ENCODE data around the gene RASAL2.
"Not testable (repeated sequence)": the region's sequence is repeated elsewhere in the genome, so short reads cannot be mapped to it uniquely, and the experiment has no call there.

Gene RASAL2

GRCh38 chr1:178283409-178283808, 189.5 kb downstream of the RASAL2 start:
- no peak for DNase-seq (ENCODE audit: low read depth in 2 of 2)

GRCh38 chr1:178284058-178284457, 190.2 kb downstream of the RASAL2 start:
- DNase-seq (ENCODE audit: low read depth in 2 of 2) = no peak

GRCh38 chr1:178291166-178291565, 197.3 kb downstream of the RASAL2 start:
- DNase-seq (ENCODE audit: low read depth in 2 of 2) = no peak

GRCh38 chr1:178294654-178295053, 200.8 kb downstream of the RASAL2 start:
- DNase-seq (ENCODE audit: low read depth in 2 of 2) = no peak

- no peak for DNase-seq (ENCODE audit: low read depth in 2 of 2)
These were observed 206.4 kb downstream of the RASAL2 start for GRCh38 chr1:178300352-178300699.

GRCh38 chr1:178301141-178301540, 207.2 kb downstream of the RASAL2 start:
- no peak for DNase-seq (ENCODE audit: low read depth in 2 of 2)

GRCh38 chr1:178307264-178307663, 213.4 kb downstream of the RASAL2 start:
- DNase-seq (ENCODE audit: low read depth in 2 of 2) = no peak

GRCh38 chr1:178308438-178308837, 214.5 kb downstream of the RASAL2 start:
- DNase-seq (ENCODE audit: low read depth in 2 of 2) = no peak

GRCh38 chr1:178310685-178311105, 216.8 kb downstream of the RASAL2 start:
- DNase-seq (ENCODE audit: low read depth in 2 of 2) = no peak

GRCh38 chr1:178311164-178311563, 217.3 kb downstream of the RASAL2 start:
- no peak for DNase-seq (ENCODE audit: low read depth in 2 of 2)

- DNase-seq (ENCODE audit: low read depth in 2 of 2) = not testable (repeated sequence)
These were observed 226.5 kb downstream of the RASAL2 start for GRCh38 chr1:178320280-178320982.

GRCh38 chr1:178323067-178323466, 229.2 kb downstream of the RASAL2 start:
- no peak for DNase-seq (ENCODE audit: low read depth in 2 of 2)

GRCh38 chr1:178324003-178324402, 230.1 kb downstream of the RASAL2 start:
- no peak for DNase-seq (ENCODE audit: low read depth in 2 of 2)

GRCh38 chr1:178328728-178329127, 234.8 kb downstream of the RASAL2 start:
- DNase-seq (ENCODE audit: low read depth in 2 of 2) = no peak

GRCh38 chr1:178330153-178330552, 236.2 kb downstream of the RASAL2 start:
- DNase-seq (ENCODE audit: low read depth in 2 of 2) = no peak

- no peak for DNase-seq (ENCODE audit: low read depth in 2 of 2)
These were observed 237.1 kb downstream of the RASAL2 start for GRCh38 chr1:178330848-178331497.

GRCh38 chr1:178335426-178335825, 241.5 kb downstream of the RASAL2 start:
- no peak for DNase-seq (ENCODE audit: low read depth in 2 of 2)

GRCh38 chr1:178337091-178337706, 243.3 kb downstream of the RASAL2 start:
- no peak for DNase-seq (ENCODE audit: low read depth in 2 of 2)

GRCh38 chr1:178339834-178340233, 245.9 kb downstream of the RASAL2 start:
- no peak for DNase-seq (ENCODE audit: low read depth in 2 of 2)

GRCh38 chr1:178341261-178341956, 247.5 kb downstream of the RASAL2 start:
- no peak for DNase-seq (ENCODE audit: low read depth in 2 of 2)

GRCh38 chr1:178342745-178343144, 248.8 kb downstream of the RASAL2 start:
- DNase-seq (ENCODE audit: low read depth in 2 of 2) = no peak

GRCh38 chr1:178344513-178345091, 250.7 kb downstream of the RASAL2 start:
- DNase-seq (ENCODE audit: low read depth in 2 of 2) = no peak
